NCI-H2029 treated with DMSO at 0.1 percent for 48 hours (cell line): ENCODE results near the gene C12orf57.
A peak's percentile ranks its signal among the peaks of the same experiment; 100 is the strongest.
"Not testable (repeated sequence)": the region's sequence is repeated elsewhere in the genome, so short reads cannot be mapped to it uniquely, and the experiment has no call there.

Experiments used
- DNase-seq: peaks from one replicate; lab custom pipeline; 2025; lab: John Stamatoyannopoulos, UW

C12orf57 gene

GRCh38 chr12:6943722-6944380 lies at the start of gene C12orf57, which contains the start of gene RNU7-1:
Gene C12orf57, plus strand, starts transcription at chr12:6944022. Its CDS starts 100 bp downstream, at chr12:6944122.
Gene RNU7-1, plus strand, starts transcription at chr12:6943816.
- peak; percentile 98 for DNase-seq

- no peak for DNase-seq
These were observed 49.5 kb upstream of the C12orf57 start for GRCh38 chr12:6894321-6894720.

- no peak for DNase-seq
These were observed 46.9 kb upstream of the C12orf57 start for GRCh38 chr12:6896846-6897435.

GRCh38 chr12:6899427-6899826 lies 44.4 kb upstream of the C12orf57 start:
- DNase-seq = no peak

GRCh38 chr12:6899837-6900519 lies 43.8 kb upstream of the C12orf57 start:
- DNase-seq = peak; percentile 94

- no peak for DNase-seq
These were observed 41.4 kb upstream of the C12orf57 start for GRCh38 chr12:6902448-6902847.

- DNase-seq = no peak
These were observed 40.1 kb upstream of the C12orf57 start for GRCh38 chr12:6903722-6904121.

GRCh38 chr12:6904280-6905276 lies 39.2 kb upstream of the C12orf57 start, which contains the start of gene LRRC23:
Gene LRRC23, plus strand, starts transcription at chr12:6904822. Its CDS starts 812 bp downstream, at chr12:6905634.
- peak; percentile 91 for DNase-seq

- no peak for DNase-seq
These were observed 38.3 kb upstream of the C12orf57 start for GRCh38 chr12:6905414-6906040.

GRCh38 chr12:6908141-6908540 lies 35.7 kb upstream of the C12orf57 start:
- not testable (repeated sequence) for DNase-seq

GRCh38 chr12:6909421-6910145 lies 34.2 kb upstream of the C12orf57 start:
- DNase-seq = no peak

- no peak for DNase-seq
These were observed 31.5 kb upstream of the C12orf57 start for GRCh38 chr12:6912164-6912935.

GRCh38 chr12:6914246-6914946 lies 29.4 kb upstream of the C12orf57 start, which contains the start of gene ENO2:
Gene ENO2, plus strand, starts transcription at chr12:6914580. Its CDS starts 1,253 bp downstream, at chr12:6915833.
- no peak for DNase-seq

GRCh38 chr12:6914947-6915788 lies 28.7 kb upstream of the C12orf57 start:
- DNase-seq = no peak

- DNase-seq = no peak
These were observed 28.0 kb upstream of the C12orf57 start for GRCh38 chr12:6915789-6916285.

- DNase-seq = no peak
These were observed 27.2 kb upstream of the C12orf57 start for GRCh38 chr12:6916426-6917200.
